Cardiac muscle cell (in vitro differentiated cells and primary cell): ENCODE data around the gene FGFR2. TPM values are rescaled to one million over a fixed set of nuclear protein-coding genes. Genes with fewer than 3 reads are reported as not detected.

Experiments used
- DNase-seq, 2 donors: peaks; one replicate each; pipeline versions ENCODE4 v3.0.0 to v3.0.0-alpha.2; 2010 to 2017; ENCODE audit warnings: low read depth in 1 of 2, low spot score in 1 of 2
- H3K27ac ChIP-seq: fragments of 200-600 bp; sonication (generic); 2 replicates; pipeline ENCODE4 v1.5.1; 2016
- H3K27me3 ChIP-seq: fragments of 200-600 bp; sonication (generic); 2 replicates; pipeline ENCODE4 v1.6.0; 2016; ENCODE audit warnings: control low read depth
- H3K36me3 ChIP-seq: fragments of 200-600 bp; sonication (generic); 2 replicates; pipeline ENCODE4 v1.5.1; 2016; ENCODE audit warnings: control low read depth
- H3K4me1 ChIP-seq: fragments of 200-600 bp; sonication (generic); 2 replicates; pipeline ENCODE4 v1.8.1; 2017; ENCODE audit warnings: low read depth, mild to moderate bottlenecking, mixed run types
- H3K4me3 ChIP-seq: fragments of 200-600 bp; sonication (generic); 2 replicates; pipeline ENCODE4 v1.5.1; 2016; ENCODE audit warnings: mild to moderate bottlenecking
- H3K9me3 ChIP-seq: fragments of 200-600 bp; sonication (generic); 2 replicates; pipeline ENCODE4 v1.5.1; 2017; ENCODE audit warnings: low read depth, mild to moderate bottlenecking, control low read depth
- CTCF ChIP-seq: IDR thresholded peaks from 2 replicates; pipeline ENCODE4 v1.5.1; 2012; ENCODE audit warnings: low read depth, mild to moderate bottlenecking, low read length
- polyA plus RNA-seq: library from polyadenylated mRNA; unstranded; fragments of >200 nt; fragmentation: Nextera tagmentation; extraction: Ambion mirVana; gene quantifications from 2 replicates; pipeline ENCODE4 v1.2.1, GENCODE V29; 2016
- total RNA-seq: library from RNA; depleted of rRNA; stranded (reverse); fragments of >200 nt; gene quantifications from 2 replicates; pipeline ENCODE4 v1.2.3, GENCODE V29; 2016

FGFR2 gene
- total and polyA plus RNA-seq, 2 experiments from 2014 or later, result 47.5 to 50.6 TPM

- no peak for DNase-seq
- Histone ChIP-seq H3K27ac (no peak overlapping the region), H3K4me3 (no peak overlapping the region), H3K27me3 (no peaks in the 10 kb centered on the region), H3K4me1 (peaks cover 6% of the 10 kb centered on the region), H3K9me3 (no peaks in the 10 kb centered on the region), H3K36me3 (peaks cover 21% of the 10 kb centered on the region)
- TF ChIP-seq CTCF, result no peak
Measured at GRCh38 chr10:121551210-121551885, 46.9 kb downstream of the FGFR2 start.

- TF ChIP-seq CTCF, result no peak
- Histone ChIP-seq H3K4me3 (no peak overlapping the region), H3K27me3 (no peaks in the 10 kb centered on the region), H3K27ac (no peak overlapping the region), H3K4me1 (peaks cover 16% of the 10 kb centered on the region), H3K9me3 (no peaks in the 10 kb centered on the region), H3K36me3 (peaks cover 9% of the 10 kb centered on the region)
- DNase-seq, result no peak
Measured at GRCh38 chr10:121544301-121544869, 53.9 kb downstream of the FGFR2 start.

- Histone ChIP-seq H3K27me3 (no peaks in the 10 kb centered on the region), H3K4me1 (peaks cover 16% of the 10 kb centered on the region), H3K36me3 (peaks cover 4% of the 10 kb centered on the region), H3K27ac (no peak overlapping the region), H3K9me3 (no peaks in the 10 kb centered on the region), H3K4me3 (no peak overlapping the region)
- no peak for DNase-seq
- TF ChIP-seq CTCF, result no peak
Measured at GRCh38 chr10:121543545-121543944, 54.7 kb downstream of the FGFR2 start.

GRCh38 chr10:121541450-121542120 lies 56.7 kb downstream of the FGFR2 start:
- H3K4me1 ChIP-seq, result peaks cover 16% of the 10 kb centered on the region
- no peak for TF ChIP-seq CTCF
- no peak overlapping the region for H3K27ac ChIP-seq
- H3K27me3 ChIP-seq, result no peaks in the 10 kb centered on the region
- no peak for DNase-seq
- H3K9me3 ChIP-seq, result no peaks in the 10 kb centered on the region
- peaks cover 22% of the 10 kb centered on the region for H3K36me3 ChIP-seq
- no peak overlapping the region for H3K4me3 ChIP-seq

GRCh38 chr10:121540732-121541395 lies 57.4 kb downstream of the FGFR2 start:
- peaks cover 22% of the 10 kb centered on the region for H3K36me3 ChIP-seq
- H3K27ac ChIP-seq, result no peak overlapping the region
- TF ChIP-seq CTCF, result no peak
- H3K4me3 ChIP-seq, result no peak overlapping the region
- peaks cover 16% of the 10 kb centered on the region for H3K4me1 ChIP-seq
- H3K27me3 ChIP-seq, result no peaks in the 10 kb centered on the region
- no peaks in the 10 kb centered on the region for H3K9me3 ChIP-seq
- no peak for DNase-seq
